GM12874 (cell line): ENCODE data around the gene MYO3B.

Source experiments
- TF ChIP-seq, protein P1 (sequence below): IDR thresholded peaks from 2 replicates; pipeline ENCODE4 v1.5.1; 2011; ENCODE audit warnings: low read depth, mild to moderate bottlenecking, control low read depth, low read length, moderate library complexity; ENCODE audit not compliant: insufficient read depth

MYO3B gene

DNA sequence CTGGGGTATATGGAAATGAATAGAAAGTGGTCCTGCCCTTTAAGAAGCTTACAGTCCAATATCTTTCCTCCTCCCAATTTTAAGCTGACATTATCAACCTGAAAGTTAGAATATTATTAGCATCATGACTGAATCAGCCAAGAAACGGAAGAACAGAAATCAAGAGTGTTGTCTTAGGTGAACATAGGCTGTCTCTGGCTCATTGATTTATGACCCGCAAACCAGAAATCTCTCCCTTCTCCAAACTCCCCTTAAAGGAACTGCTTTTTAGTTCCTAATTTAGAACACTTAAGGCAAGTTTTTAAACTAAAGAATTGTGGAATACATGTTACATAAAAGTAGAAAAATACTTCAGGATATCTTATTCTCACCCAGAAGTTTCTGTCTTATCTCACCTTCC is 62.7 kb downstream of the MYO3B start:
- TF ChIP-seq, protein P1, sequence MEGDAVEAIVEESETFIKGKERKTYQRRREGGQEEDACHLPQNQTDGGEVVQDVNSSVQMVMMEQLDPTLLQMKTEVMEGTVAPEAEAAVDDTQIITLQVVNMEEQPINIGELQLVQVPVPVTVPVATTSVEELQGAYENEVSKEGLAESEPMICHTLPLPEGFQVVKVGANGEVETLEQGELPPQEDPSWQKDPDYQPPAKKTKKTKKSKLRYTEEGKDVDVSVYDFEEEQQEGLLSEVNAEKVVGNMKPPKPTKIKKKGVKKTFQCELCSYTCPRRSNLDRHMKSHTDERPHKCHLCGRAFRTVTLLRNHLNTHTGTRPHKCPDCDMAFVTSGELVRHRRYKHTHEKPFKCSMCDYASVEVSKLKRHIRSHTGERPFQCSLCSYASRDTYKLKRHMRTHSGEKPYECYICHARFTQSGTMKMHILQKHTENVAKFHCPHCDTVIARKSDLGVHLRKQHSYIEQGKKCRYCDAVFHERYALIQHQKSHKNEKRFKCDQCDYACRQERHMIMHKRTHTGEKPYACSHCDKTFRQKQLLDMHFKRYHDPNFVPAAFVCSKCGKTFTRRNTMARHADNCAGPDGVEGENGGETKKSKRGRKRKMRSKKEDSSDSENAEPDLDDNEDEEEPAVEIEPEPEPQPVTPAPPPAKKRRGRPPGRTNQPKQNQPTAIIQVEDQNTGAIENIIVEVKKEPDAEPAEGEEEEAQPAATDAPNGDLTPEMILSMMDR: no peak

DNA sequence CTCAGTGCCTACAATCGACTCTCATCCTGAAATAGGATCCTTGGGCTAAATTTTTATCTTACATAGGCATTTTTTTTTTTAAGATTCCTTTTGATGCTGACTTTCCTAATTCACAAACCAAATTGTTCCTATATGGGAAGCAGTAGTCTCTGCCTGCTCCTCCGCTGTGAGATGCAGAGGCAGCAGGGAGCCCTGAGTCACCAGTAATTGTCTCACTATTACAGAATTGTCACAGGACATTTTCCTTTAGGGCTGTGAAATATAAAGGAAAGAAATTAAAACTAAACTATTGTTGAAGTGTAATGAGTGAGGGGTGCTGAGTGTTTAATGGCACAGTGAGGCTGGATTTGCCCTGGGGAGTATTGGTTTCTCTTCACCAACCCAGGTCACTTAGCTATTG is 63.8 kb downstream of the MYO3B start:
- TF ChIP-seq, protein P1: no peak

DNA sequence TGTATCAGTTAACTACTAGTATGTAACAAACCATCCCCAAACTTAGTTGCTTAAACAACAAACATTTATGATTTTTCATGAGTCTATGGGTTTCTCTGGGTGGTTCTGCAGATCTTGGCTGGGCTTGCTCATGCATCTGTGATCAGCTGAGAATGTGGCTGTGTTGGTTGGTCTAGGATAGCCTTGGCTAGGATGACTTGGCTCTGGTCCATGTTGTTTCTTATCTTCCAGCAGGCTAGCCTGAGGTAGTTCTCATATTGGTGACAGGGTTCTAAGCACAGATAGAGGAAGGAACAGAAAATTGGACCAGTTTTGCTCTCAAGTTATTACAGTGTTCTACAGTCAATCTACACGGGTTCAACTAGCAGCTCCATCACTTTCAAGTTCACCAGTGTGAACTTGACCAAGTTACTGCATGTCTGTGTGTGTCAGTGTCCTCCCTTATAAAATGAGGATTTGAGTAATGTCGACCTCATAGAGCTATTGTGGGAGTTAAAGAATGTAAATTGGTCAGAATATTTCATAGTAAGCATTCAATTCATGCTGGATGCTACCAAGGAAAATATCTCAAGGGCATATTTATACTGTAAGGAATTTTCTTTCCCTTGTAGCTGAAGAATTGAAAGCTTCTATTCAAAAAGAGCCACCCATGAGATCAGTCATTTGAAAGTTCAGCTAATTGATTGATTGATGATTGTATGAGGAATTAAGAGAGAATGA is 65.3 kb downstream of the MYO3B start:
- TF ChIP-seq, protein P1: no peak

DNA sequence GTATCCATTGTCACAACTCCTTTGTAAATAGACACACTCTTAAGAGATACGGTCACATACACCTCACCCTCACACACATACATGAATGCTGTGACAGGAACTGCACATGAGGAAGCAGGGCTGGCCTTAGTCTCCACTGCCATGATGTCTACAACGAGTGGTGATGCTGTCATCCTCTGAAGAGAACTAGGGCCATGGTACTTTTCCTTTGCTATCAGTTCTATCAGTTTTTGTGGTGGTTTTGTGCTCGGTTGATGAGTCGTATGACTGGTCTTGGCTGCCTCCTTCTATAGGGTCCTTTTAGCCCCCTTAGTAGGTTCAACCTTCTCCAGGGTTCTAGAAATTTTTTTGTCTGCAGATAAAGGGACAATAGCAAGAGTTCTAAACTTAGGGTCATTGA is 66.0 kb downstream of the MYO3B start:
- TF ChIP-seq, protein P1: no peak

DNA sequence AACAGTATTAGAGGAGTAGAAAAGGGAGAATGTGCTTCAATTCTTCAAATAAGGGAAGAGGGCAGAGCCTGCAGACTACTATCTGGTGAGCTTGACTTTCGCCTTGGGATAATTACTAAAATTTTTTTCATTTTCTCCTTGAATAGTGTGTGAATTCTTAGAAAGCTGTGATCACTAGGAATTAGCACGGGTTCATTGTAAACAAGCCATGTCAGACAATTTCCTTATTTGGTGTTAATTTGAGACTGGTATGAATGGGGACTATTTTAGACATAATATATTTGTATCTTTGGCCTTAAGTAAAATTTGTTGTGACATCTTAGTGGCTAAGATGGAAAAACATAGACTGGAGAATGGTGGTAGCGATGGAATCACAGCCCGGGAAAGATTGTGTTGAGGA is 66.6 kb downstream of the MYO3B start:
- TF ChIP-seq, protein P1: no peak

DNA sequence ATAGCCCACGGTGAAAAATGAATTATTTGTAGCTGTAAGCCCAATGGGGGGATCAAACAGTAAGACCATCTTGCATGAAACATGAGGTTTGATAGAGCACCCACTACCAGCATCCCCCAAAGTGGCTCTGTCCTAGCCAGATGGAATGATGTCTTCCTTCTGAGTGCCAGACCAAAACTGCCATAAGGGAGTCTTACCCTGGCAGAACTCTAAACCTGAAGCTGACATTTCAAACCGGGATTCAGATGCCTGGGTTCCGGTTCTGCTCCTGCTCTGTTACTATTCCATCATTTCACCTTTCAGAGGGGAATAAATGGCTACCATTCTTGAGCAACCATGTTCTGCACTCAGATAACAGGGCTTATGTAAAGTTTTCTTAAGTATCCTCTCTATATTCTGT is 67.4 kb downstream of the MYO3B start:
- TF ChIP-seq, protein P1: no peak

DNA sequence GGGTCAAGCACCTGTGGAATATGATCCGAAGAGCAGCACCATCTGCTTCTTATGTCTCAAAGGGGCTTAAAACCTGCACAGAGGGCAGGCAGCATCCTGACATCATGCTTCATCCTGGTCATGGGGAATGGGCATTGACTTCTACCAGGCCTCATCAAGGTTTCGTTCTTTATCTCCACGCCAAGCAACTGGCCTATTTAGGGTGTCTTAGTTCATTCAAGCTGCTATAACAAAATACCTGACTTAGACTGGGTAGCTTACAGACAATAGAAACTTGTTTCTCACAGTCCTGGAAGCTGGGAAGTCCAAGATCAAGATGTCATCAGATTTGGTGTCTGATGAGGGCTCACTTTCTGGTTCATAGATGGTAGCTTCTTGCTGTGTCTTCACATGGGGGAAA is 69.4 kb downstream of the MYO3B start:
- TF ChIP-seq, protein P1: no peak
